Activated naive CD4-positive, alpha-beta T cell treated with anti-CD3 and anti-CD28 coated beads, Interleukin-2, amount 50 U/mL, for 72 hours (primary cell): ENCODE data around the gene SRPK1. TPM values are rescaled to one million over a fixed set of nuclear protein-coding genes. Genes with fewer than 3 reads are reported as not detected.
"Not testable (repeated sequence)": the region's sequence is repeated elsewhere in the genome, so short reads cannot be mapped to it uniquely, and the experiment has no call there.

Experiments
- ATAC-seq, 2 donors: fragments of 150-1000 bp; cut with Tn5 transposase; 2 replicates each; pipeline ENCODE4 v1.10.0; 2021; ENCODE audit warnings: mild to moderate bottlenecking in 2 of 2, moderate library complexity in 2 of 2
- DNase-seq, 2 donors: peaks; one replicate each; pipeline ENCODE4 v3.0.0; 2021 to 2022; ENCODE audit warnings: low spot score in 2 of 2
- H3K27ac Mint-ChIP-seq, 2 donors: one replicate each; pipeline ENCODE4 v1.8.0; 2022; ENCODE audit warnings: mild to moderate bottlenecking in 2 of 2, mixed read lengths in 2 of 2
- H3K36me3 Mint-ChIP-seq, 2 donors: one replicate each; pipeline ENCODE4 v1.8.0; 2022; ENCODE audit warnings: mixed read lengths in 2 of 2
- H3K9me3 Mint-ChIP-seq, 2 donors: one replicate each; pipeline ENCODE4 v1.8.0; 2022; ENCODE audit warnings: mixed read lengths in 2 of 2
- total RNA-seq, 2 donors: library from RNA; stranded (reverse); gene quantifications; one replicate each; pipeline ENCODE4 v1.2.3, GENCODE V29; 2022

Gene SRPK1
- total RNA-seq, 2 donors from 2014 or later = 102 to 138 TPM

- Mint-ChIP-seq H3K36me3 (peaks cover 40 to 65% of the 10 kb centered on the region in 2 donors), H3K27ac (no peak overlapping the region), H3K9me3 (peaks cover 12 to 24% of the 10 kb centered on the region in 2 donors)
- ATAC-seq (no peak), DNase-seq (no peak)
Observed at GRCh38 chr6:35911871-35912653, 8.8 kb downstream of the SRPK1 start.

GRCh38 chr6:35909571-35909970, 11.3 kb downstream of the SRPK1 start:
- peaks cover 12 to 24% of the 10 kb centered on the region in 2 donors for H3K9me3 Mint-ChIP-seq
- peaks cover 40 to 67% of the 10 kb centered on the region in 2 donors for H3K36me3 Mint-ChIP-seq
- peak overlapping the region in 1 of 2 donors; percentile 9 for H3K27ac Mint-ChIP-seq
- ATAC-seq, DNase-seq: not testable (repeated sequence)

DNA sequence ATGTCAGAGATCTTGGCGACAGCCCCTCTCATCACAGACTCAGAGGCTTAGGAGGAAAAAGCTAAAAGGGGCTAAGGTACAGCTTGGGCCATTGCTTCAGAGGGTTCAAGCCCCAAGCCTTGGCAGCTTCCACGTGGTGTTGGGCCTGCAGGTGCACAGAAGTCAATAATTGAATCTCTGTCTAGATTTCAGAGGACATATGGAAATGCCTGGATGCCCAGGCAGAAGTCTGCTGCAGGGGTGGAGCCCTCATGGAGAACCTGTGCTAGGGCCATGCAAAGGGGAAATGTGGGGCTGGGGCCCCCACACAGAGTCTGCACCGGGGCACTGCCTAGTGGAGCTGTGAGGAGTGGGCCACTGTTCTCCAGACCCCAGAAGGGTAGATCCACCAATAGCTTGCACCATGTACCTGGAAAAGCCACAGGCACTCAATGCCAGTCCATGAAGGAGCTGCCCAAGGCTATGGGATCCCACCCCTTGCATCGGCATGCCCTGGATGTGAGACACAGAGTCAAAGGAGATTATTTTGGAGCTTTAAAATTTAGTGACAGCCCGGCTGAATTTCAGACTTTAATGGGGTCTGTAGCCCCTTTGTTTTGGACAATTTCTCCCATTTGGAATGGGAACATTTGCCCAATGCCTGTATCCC, 12.0 kb downstream of the SRPK1 start:
- Mint-ChIP-seq H3K9me3 (peaks cover 12 to 24% of the 10 kb centered on the region in 2 donors), H3K36me3 (peaks cover 40 to 73% of the 10 kb centered on the region in 2 donors)
- not testable (repeated sequence) for DNase-seq, H3K27ac Mint-ChIP-seq, ATAC-seq

- no peak for ATAC-seq
- Mint-ChIP-seq H3K9me3 (peaks cover 12 to 24% of the 10 kb centered on the region in 2 donors), H3K36me3 (peaks cover 36 to 64% of the 10 kb centered on the region in 2 donors), H3K27ac (no peak overlapping the region)
- DNase-seq = no peak
Observed at GRCh38 chr6:35907750-35908149, 13.1 kb downstream of the SRPK1 start.

- Mint-ChIP-seq H3K9me3 (peaks cover 12 to 24% of the 10 kb centered on the region in 2 donors), H3K27ac (peak overlapping the region in 1 of 2 donors; percentile 19), H3K36me3 (peaks cover 30 to 56% of the 10 kb centered on the region in 2 donors)
- ATAC-seq (no peak), DNase-seq (no peak)
Observed at GRCh38 chr6:35906499-35906846, 14.4 kb downstream of the SRPK1 start.

DNA sequence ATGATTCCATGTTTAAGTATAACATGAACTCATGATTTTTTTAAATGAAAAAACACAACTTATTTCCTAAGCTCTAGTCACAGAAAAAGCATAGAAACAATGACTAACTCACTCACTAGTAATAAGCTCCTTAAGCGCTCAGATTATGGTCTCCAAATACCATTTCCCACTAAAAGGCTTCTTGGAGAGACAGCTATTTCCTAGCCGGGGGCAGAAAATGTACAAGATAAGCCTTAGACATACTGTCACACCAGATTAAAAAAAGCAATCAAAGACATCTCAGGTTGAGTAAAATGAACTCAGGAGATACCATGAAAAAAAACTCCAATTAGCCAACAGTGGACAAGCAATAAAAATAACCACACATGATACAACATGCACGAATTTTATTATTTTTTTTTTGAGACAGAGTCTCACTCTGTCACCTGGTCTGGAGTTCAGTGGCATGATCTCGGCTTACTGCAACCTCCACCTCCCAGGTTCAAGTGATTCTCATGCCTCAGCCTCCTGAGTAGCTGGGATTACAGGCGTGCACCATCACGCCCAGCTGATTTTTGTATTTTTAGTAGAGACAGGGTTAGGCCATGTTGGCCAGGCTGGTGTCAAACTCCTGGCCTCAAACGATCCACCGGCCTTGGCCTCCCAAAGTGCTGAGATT, 14.9 kb downstream of the SRPK1 start:
- ATAC-seq = no peak
- peaks cover 28 to 56% of the 10 kb centered on the region in 2 donors for H3K36me3 Mint-ChIP-seq

GRCh38 chr6:35905141-35905785, 15.6 kb downstream of the SRPK1 start:
- DNase-seq (no peak), ATAC-seq (peak in 1 of 2 donors; percentile 32)
- H3K27ac Mint-ChIP-seq = peak overlapping the region in 1 of 2 donors; percentile 45
- peaks cover 27 to 56% of the 10 kb centered on the region in 2 donors for H3K36me3 Mint-ChIP-seq
- peaks cover 8 to 23% of the 10 kb centered on the region in 2 donors for H3K9me3 Mint-ChIP-seq

More for the DNA sequence above, 14.9 kb downstream of the SRPK1 start:
- H3K9me3 Mint-ChIP-seq = peaks cover 10 to 21% of the 10 kb centered on the region in 2 donors
- H3K27ac Mint-ChIP-seq = peak overlapping the region in 1 of 2 donors; percentile 19
- no peak for DNase-seq

DNA sequence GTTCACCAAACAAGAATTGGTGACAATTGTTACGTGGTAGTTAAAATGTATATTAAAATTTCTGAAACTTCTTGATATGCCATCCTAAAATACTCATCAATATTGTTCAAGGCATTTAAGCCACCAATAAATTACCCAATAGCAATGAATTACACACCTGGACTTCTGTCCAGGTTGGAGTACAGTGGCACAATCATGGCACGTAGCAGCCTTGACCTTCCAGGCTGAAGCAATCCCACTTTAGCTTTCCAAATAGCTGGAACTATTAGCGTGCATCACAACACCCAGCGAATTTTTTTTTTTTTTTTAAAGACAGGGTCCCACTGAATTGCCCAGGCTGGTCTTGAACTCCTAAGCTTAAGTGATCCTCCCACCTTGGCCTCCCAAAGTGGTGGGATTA, 17.2 kb downstream of the SRPK1 start:
- DNase-seq (no peak), ATAC-seq (no peak)
- peaks cover 0 to 10% of the 10 kb centered on the region in 2 donors for H3K9me3 Mint-ChIP-seq
- no peak overlapping the region for H3K27ac Mint-ChIP-seq
- peaks cover 18 to 52% of the 10 kb centered on the region in 2 donors for H3K36me3 Mint-ChIP-seq

DNA sequence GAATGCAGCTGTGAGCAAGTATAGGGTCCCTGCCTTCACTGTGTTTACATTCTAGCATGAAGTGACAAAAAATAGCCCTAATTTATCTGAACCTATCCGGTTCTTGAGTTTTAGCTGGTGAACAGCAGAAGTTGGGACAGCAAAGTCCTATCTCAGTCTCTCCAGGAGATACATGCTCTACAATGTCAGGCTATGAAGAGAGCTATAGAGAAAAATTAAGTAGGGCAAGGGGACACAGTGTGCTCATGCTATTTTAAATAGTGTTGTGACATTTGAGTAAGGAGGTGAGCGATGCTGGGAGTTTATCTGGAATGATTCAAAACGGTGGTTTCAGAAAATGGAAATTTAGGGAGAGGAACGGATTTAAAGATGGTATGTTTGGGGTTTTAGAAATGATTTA, 20.4 kb downstream of the SRPK1 start:
- no peak for DNase-seq
- H3K36me3 Mint-ChIP-seq = peaks cover 11 to 36% of the 10 kb centered on the region in 2 donors
- H3K9me3 Mint-ChIP-seq = peaks cover 0 to 4% of the 10 kb centered on the region in 2 donors
- no peak overlapping the region for H3K27ac Mint-ChIP-seq
- ATAC-seq = no peak

- ATAC-seq (no peak), DNase-seq (no peak)
- Mint-ChIP-seq H3K36me3 (peaks cover 11 to 29% of the 10 kb centered on the region in 2 donors), H3K9me3 (peaks cover 0 to 4% of the 10 kb centered on the region in 2 donors), H3K27ac (no peak overlapping the region)
Observed at GRCh38 chr6:35898003-35898402, 22.9 kb downstream of the SRPK1 start.

DNA sequence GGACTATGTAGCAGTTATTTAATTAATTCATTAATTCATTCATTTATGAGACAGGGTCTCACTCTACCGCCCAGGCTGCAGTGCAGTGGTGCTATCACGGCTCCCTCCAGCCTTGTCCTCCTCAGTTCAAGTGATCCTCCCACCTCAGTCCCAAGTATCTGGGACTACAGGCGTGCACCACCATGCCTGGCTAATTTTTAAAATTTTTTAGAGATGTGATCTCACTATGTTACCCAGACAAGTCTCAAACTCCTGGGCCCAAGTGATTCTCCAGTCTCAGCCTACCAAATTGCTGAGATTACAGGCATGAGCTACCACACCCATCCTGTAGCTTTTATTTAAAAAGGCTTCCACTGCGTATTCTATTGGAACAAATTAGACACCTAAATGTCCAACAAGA, 23.4 kb downstream of the SRPK1 start:
- H3K36me3 Mint-ChIP-seq = peaks cover 11 to 29% of the 10 kb centered on the region in 2 donors
- H3K27ac Mint-ChIP-seq = no peak overlapping the region
- no peak for ATAC-seq

GRCh38 chr6:35897036-35897435, 23.9 kb downstream of the SRPK1 start:
- H3K9me3 Mint-ChIP-seq = peaks cover 0 to 4% of the 10 kb centered on the region in 2 donors
- no peak for DNase-seq
- peaks cover 11 to 29% of the 10 kb centered on the region in 2 donors for H3K36me3 Mint-ChIP-seq

More for the DNA sequence above, 23.4 kb downstream of the SRPK1 start:
- H3K9me3 Mint-ChIP-seq = peaks cover 0 to 4% of the 10 kb centered on the region in 2 donors
- no peak for DNase-seq

GRCh38 chr6:35896228-35896627, 24.7 kb downstream of the SRPK1 start:
- Mint-ChIP-seq H3K27ac (peak overlapping the region in 1 of 2 donors; percentile 16), H3K36me3 (peaks cover 11 to 22% of the 10 kb centered on the region in 2 donors), H3K9me3 (peaks cover 0 to 4% of the 10 kb centered on the region in 2 donors)
- DNase-seq (no peak), ATAC-seq (no peak)

More at GRCh38 chr6:35897036-35897435, 23.9 kb downstream of the SRPK1 start:
- no peak for ATAC-seq
- no peak overlapping the region for H3K27ac Mint-ChIP-seq

GRCh38 chr6:35895560-35895959, 25.3 kb downstream of the SRPK1 start:
- no peak for DNase-seq
- Mint-ChIP-seq H3K9me3 (peaks cover 0 to 3% of the 10 kb centered on the region in 2 donors), H3K36me3 (peaks cover 9 to 15% of the 10 kb centered on the region in 2 donors), H3K27ac (no peak overlapping the region)
- ATAC-seq = no peak

DNA sequence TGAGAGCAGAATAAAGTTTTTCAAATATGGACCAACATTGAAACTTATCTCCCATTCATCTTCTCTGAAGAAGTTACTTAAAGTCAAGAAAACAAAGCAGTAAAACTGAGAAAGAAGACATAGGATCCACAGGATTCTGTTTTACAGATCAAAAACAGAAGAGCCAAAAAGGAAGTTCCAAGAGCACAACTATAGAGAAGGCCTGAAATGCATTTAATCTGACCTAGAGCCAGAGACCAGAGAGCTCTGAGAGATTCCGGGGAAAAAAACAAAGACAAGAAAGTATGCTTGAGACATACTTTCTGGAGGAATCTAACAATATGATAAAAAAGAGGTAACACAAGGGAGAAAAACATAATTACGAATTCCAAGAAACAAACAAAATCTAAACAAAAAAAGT, 26.1 kb downstream of the SRPK1 start:
- no peak for DNase-seq
- Mint-ChIP-seq H3K27ac (no peak overlapping the region), H3K36me3 (peaks cover 5 to 9% of the 10 kb centered on the region in 2 donors), H3K9me3 (no peaks in the 10 kb centered on the region)
- no peak for ATAC-seq

- peaks cover 3% of the 10 kb centered on the region in 2 donors for H3K36me3 Mint-ChIP-seq
- no peak for ATAC-seq
Observed at GRCh38 chr6:35893246-35893645, 27.7 kb downstream of the SRPK1 start.

More at GRCh38 chr6:35893246-35893645, 27.7 kb downstream of the SRPK1 start:
- no peaks in the 10 kb centered on the region for H3K9me3 Mint-ChIP-seq
- no peak for DNase-seq
- H3K27ac Mint-ChIP-seq = no peak overlapping the region
